T-helper 2 cell (primary cell): ENCODE measurements around the gene SMCR8.
"Not testable (repeated sequence)": the region's sequence is repeated elsewhere in the genome, so short reads cannot be mapped to it uniquely, and the experiment has no call there.

Experiments used
- DNase-seq, 5 experiments: peaks; one replicate each; pipeline versions ENCODE4 v3.0.0 to v3.0.0-alpha.2; 2012 to 2022

The SMCR8 gene

DNA sequence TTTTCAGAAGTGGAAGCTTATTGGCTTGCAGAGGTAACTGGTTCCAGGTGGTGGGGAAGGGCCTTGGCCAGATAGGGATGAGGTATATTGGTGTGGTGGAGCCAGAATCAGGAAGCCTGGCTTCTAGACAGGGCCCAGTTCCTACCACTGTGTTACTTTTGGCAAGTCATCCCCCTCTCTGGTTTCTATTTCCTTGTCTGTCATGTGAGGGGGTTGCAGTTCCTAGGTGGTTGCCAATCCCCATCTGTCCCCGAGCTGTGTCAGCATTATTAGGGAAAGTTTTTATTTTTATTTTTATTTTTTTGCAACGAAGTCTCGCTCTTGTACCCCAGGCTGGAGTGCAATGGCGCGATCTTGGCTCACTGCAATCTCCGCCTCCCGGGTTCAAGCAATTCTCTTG, 3.0 kb downstream of the SMCR8 start:
- DNase-seq, result no peak

DNA sequence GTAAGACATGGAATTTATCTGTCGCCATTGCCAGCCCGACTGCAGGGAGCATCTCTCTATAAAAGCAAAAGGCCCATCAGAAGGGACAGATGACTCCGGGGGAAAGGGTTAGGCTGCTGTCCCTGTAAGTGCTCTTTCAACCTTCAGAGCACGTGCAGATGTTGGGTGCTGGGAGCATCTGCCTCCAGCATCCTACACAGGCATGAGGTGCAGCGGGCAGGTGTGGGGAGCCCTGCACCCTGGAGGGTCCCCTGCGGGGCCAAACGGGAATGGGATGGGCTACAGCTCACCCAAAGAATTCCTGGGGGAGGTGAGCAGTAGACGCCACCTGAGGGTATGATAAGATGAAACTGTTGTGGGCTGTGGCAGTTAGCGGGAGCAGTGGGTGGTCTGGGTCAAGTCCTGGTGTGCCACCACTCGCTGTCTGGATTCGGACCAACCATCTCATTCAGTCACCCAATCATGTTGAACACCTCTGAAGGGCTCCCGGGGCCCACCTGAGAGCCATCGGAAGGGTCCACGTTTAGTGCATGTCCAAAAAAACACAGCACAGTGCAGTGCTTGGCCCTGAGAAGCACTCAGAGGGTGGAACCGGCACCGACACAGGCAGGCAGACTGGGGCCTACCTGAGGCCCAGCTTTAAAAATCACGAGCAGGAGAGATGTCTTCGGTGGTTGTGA, 3.8 kb downstream of the SMCR8 start:
- DNase-seq, result no peak

GRCh38 chr17:18319604-18320256, 4.6 kb downstream of the SMCR8 start:
- peak in 1 of 5 experiments; percentile 46 for DNase-seq

GRCh38 chr17:18320301-18320700, 5.2 kb downstream of the SMCR8 start:
- DNase-seq, result no peak

- DNase-seq, result no peak
Observed at GRCh38 chr17:18321309-18321708, 6.2 kb downstream of the SMCR8 start.

DNA sequence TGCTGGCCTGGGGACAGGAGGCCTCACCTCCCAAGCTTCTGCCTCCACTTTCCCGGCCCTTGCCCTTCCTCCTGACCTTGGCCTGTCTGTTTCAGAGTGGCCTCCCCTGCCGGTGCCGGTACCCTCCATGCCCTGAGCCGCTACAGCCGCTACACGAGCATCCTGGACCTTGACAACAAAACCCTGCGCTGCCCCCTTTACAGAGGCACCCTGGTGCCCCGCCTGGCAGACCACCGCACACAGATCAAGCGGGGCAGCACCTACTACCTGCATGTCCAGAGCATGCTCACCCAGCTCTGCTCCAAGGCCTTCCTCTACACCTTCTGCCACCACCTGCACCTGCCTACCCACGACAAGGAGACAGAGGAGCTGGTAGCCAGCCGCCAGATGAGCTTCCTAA, 7.4 kb downstream of the SMCR8 start:
- DNase-seq, result no peak

GRCh38 chr17:18323007-18323406, 7.9 kb downstream of the SMCR8 start:
- DNase-seq, result no peak

DNA sequence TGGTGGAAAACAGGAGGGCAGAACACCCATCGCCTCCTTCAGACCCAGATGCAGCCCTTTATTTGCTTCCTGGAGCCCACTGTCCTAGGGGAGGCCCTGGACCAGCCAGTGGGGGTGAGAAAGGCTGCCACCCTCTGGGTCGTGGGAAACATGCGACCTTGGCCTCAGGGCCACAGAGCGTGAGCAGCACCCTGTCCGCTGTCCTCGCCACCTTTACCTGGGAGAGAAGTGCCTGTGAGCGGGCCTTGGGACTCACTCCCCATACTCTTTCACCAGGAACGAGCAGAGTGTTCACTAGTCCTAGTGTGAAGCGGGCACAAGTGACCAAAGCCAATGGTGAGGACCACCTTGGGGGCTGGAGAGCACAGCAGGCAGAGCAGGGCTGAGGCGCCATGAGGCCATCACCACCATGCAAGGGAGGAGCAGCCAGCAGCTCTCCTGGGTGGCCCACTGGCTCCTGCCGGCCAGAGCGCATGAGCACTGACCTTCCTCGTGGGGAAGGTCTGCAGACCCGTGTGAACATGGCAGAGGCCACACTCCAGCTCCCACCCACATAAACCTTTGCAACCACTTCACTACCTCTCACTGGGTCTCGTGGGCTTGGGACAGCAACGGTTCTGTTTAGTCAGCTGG, 8.5 kb downstream of the SMCR8 start:
- DNase-seq, result no peak

DNA sequence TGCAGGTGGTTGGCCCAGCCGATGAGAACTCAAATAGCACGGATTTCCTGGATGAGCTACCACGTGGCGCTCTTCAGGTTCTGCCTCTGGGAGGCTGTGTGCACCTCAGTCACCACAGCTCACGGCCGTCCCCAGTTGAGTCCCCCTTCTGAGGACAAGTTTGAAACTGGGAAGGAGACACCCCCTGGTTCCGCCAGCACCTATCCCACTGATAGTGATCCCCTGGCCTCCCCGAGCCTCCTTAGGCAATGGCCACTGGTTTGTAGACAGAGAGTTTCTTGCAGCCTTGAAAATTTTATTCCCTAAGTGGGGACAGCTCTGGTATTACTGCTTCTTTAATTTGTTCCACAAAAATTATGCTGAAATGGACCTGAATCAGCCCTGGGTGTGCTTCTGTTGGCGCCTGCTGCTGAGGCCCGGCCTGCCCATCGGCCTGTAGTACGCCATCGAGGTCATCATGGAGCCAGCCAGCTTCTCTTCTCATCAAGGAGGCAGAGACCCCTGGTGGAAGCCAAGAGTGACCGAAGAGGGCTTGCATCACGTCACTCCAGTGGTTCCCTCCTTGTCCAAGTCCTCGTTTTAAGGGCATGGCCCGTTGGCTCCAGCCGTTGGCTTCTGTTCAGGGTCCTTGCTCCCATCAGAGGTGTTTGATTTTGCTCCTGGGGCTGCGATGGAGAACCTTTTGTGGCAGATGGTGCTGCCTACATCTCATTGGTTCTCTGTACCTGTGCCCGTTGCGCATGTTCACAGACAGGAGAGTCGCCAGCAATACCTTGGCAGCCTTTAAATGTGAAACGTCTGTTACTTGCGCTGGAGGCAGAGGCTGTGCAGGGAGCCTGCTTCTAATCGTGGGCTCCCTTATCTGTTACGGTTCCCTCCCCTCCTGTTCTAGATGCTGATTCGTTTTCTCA, 9.3 kb downstream of the SMCR8 start:
- DNase-seq, result no peak

DNA sequence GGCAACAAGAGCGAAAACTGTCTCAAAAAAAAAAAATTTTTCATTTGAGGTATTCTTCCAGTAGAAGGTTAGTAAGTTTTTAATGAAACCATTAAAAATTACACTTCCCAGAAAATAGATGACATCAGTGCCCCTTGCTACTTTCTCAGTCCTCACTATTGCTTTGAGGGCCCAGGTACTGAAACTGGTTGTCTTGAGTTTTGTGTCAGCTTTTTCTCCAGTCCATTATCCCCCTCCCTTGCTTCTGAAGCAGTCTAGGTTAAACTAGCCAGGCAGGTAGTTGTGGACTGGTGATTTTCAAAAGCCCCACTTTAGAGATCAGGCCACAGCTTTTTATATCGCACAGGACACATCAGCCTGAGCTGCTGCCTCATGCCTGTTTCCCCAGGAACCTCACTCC, 10.9 kb downstream of the SMCR8 start:
- no peak for DNase-seq

- no peak for DNase-seq
Observed at GRCh38 chr17:18326572-18326971, 11.5 kb downstream of the SMCR8 start.

GRCh38 chr17:18327093-18327492, 12.0 kb downstream of the SMCR8 start:
- DNase-seq, result no peak

GRCh38 chr17:18327556-18327955, 12.5 kb downstream of the SMCR8 start:
- DNase-seq, result no peak

GRCh38 chr17:18328643-18329204, 13.6 kb downstream of the SMCR8 start:
- no peak for DNase-seq

DNA sequence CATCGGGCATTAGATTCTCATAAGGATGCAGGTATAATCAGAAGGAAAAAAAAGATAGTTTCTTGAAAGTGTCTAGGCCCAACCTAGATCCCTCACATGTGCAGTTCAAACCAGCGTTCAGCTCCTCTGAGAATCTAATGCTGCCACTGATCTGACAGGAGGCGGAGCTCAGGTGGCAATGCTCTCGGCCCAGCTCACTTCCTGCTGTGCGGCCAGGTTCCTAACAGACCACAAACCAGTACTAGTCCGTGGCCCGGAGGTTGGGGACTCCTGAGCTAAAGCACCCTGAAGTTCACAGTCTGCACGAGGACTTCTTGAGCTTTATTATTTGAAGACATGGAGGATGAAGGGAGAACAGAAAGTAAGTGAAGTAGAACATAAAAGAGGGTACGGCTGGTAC, 16.8 kb downstream of the SMCR8 start:
- peak in 1 of 5 experiments; percentile 65 for DNase-seq

- DNase-seq, result peak in 1 of 5 experiments; percentile 63
Observed at GRCh38 chr17:18332909-18333489, 17.9 kb downstream of the SMCR8 start.

- DNase-seq, result not testable (repeated sequence)
Observed at GRCh38 chr17:18338158-18338557, 23.1 kb downstream of the SMCR8 start.

DNA sequence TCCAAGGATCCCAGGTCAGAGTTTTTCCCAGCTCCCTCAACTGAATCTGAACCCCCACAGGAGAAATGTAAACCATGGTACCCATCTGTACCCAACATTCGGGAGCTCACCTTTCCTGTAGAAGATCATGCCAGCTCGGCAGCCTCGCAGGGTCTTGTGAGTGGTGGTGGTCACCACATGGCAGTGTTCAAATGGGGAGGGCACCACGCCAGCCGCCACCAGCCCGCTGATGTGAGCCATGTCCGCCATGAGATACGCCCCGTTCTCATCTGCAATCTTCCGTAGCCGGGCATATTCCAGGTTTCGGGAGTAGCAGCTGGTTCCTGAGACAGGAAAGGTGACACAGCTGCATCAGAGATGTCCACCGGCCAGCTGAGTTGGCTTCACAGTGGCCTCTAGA, 24.8 kb downstream of the SMCR8 start:
- DNase-seq, result no peak

DNA sequence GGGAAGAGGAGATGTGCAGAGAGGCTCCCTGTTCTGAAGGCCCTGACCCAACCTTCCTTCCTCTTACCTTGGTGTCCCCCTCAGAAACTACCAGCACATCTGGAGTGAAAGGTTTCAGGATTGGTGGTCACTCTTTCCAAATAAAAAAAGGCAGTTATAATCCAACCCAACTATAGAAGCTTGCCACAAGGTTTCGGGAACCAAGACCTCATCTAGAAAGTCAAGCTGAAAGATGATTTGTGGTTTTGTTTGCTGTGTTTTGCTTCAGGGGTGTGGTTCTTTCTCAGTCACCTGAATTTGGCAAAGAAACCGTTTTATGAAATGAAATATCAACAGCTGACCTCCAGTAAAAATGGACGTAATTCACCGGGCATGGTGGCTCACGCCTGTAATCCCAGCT, 28.9 kb downstream of the SMCR8 start:
- DNase-seq, result peak in 1 of 5 experiments; percentile 57

DNA sequence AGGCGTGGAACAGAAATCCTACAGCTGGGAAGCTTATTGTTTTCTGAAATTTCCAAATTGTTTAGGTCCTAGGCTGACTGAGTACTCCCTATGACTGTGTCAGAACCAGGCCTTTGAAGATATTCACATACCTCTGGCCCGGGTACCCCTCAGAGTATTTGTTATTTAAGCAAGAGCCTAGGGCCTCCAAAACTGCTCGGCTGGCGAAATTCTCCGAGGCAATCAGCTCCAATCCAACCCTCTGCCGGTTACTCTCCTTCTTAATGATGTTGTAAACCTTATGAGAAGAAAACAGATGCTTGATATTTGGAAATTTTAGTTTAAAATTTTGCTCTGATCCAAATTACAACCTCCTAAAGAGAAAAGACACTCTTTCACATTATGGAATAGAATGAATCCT, 38.4 kb downstream of the SMCR8 start:
- no peak for DNase-seq

DNA sequence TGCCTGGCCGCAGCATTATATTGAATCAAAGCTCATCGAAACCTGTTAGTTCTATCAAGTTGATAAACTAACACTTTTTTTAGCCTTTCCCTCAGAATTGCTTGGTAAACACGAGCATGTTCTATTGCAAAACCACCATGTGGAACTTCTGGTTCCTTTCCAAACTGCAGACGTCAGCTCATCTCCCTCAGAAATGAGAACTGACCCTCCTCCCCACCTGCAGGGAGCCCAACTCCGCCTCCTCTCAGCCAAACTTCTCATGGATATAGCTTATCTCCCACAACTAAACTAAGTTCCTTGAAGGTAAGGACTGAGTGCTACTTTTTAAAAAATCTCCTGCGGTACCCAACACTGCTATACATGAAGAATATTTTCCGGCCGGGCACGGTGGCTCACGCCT, 41.5 kb downstream of the SMCR8 start:
- no peak for DNase-seq

- no peak for DNase-seq
Observed at GRCh38 chr17:18360518-18360917, 45.4 kb downstream of the SMCR8 start.
